SW480 (cell line): ENCODE data around the gene C16orf46.

Experiments
- DNase-seq: peaks from one replicate; pipeline ENCODE4 v3.0.0-alpha.2; 2016; ENCODE audit warnings: low spot score

The C16orf46 gene

GRCh38 chr16:81018496-81018895, 58.5 kb downstream of the C16orf46 start:
- no peak for DNase-seq

- no peak for DNase-seq
Observed at GRCh38 chr16:81014672-81015071, 62.4 kb downstream of the C16orf46 start.

GRCh38 chr16:81012974-81013373, 64.1 kb downstream of the C16orf46 start:
- DNase-seq = no peak
